ENCODE results near the gene RTL5. TPM values are rescaled to one million over a fixed set of nuclear protein-coding genes. Genes with fewer than 3 reads are reported as not detected.

The RTL5 gene
- total RNA-seq, 1 experiment from 2014 or later: 2.5 TPM

DNA sequence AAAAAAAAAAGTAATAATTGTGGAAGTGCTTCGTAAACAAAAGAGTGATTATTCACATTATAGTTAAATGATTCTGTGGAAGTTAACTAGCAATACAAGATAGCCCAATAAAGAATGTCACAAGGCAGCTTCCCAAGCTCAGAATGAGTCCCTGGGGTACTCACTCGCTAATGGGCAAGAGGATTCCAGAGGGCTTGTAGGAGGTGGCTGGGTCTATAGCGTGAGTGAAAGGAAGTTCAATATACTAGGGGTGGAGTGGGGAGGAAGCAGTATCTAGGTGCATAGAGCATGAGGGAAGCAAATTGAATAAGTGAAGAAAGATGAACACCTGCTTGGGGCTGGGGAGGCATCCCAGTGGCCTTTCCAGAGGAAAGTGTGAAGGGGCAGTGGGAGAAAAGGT is 42.5 kb downstream of the RTL5 start:
- ATAC-seq: no peak

DNA sequence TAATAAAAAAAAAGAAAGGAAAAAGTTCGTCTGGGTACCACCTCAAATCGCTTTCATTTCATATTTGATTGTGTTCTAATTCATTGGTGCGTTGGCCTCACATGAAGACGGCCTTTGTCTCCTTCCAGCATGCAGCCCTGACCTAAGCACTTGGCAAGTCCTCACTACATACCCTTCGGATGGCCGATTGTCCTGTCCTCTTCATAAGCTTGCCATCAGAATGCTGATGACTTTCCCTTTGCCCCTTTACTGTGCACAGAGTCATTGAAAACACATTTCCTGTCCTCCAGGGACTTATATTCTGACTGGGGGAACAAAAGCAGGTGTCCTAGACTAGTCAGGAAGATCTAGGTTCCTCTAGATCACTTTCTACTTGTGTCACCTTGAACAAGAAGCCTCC is 43.0 kb downstream of the RTL5 start:
- Histone ChIP-seq H3K4me2 (ENCODE audit: low read length) (no peak overlapping the region), H3K9me3 (ENCODE audit: control insufficient read depth in 1 of 2, insufficient read depth in 1 of 2, low read depth in 1 of 2, low read length in 2 of 2) (no peaks in the 10 kb centered on the region), H3K4me1 (ENCODE audit: control insufficient read depth in 1 of 2, insufficient read depth in 2 of 2, low read length in 2 of 2) (no peaks in the 10 kb centered on the region), H3K9ac (ENCODE audit: low read length) (no peak overlapping the region), H3K4me3 (replicated peaks in 1 of 2; ENCODE audit: low read depth in 1 of 2, low read length in 2 of 2) (no peak overlapping the region), H3K36me3 (ENCODE audit: control insufficient read depth in 1 of 2, insufficient read depth in 2 of 2, low read length in 2 of 2) (no peaks in the 10 kb centered on the region), H3K9me2 (ENCODE audit: insufficient read depth) (no peaks in the 10 kb centered on the region), H4K20me1 (ENCODE audit: insufficient read depth) (no peaks in the 10 kb centered on the region), H3K27ac (ENCODE audit: low read depth, low read length) (no peak overlapping the region), H2AFZ (ENCODE audit: low read depth, low read length, poor library complexity, severe bottlenecking) (no peak overlapping the region), H3K27me3 (ENCODE audit: insufficient read depth, low read length) (no peaks in the 10 kb centered on the region), H3K79me2 (ENCODE audit: insufficient read depth, low read length) (no peaks in the 10 kb centered on the region)
- ChIA-PET POLR2A (no interaction called here), RAD21 (ENCODE audit: low non-redundant PET in 1 of 2, low total read pairs in 2 of 2, uncharacterized antibody in 2 of 2, unreplicated experiment in 2 of 2) (no interaction called here), CTCF (no interaction called here)
- intact Hi-C loops (cut with micrococcal nuclease): no loop called here
- DNase-seq (ENCODE audit: low read depth, low spot score) (no peak), ATAC-seq (no peak)
- no TSS peak for BruUV-seq (replicated peaks)
- TF ChIP-seq FOSL1 (IDR thresholded peaks at IDR 0.05; ENCODE audit: low read depth): no peak
- TF ChIP-seq CBX3 (IDR thresholded peaks at IDR 0.05; ENCODE audit: low read depth): no peak
- no peak for TF ChIP-seq POLR2AphosphoS5 (IDR thresholded peaks at IDR 0.05; ENCODE audit: low read depth, low read length)
- no peak for TF ChIP-seq SIN3A (IDR thresholded peaks at IDR 0.05; ENCODE audit: low read depth)
- no peak for TF ChIP-seq ELF1 (IDR thresholded peaks at IDR 0.05; ENCODE audit: borderline replicate concordance, low read depth)
- no peak for TF ChIP-seq EZH2 (IDR thresholded peaks at IDR 0.05)
- TF ChIP-seq ZFX (IDR thresholded peaks at IDR 0.05): no peak
- TF ChIP-seq, protein P1, sequence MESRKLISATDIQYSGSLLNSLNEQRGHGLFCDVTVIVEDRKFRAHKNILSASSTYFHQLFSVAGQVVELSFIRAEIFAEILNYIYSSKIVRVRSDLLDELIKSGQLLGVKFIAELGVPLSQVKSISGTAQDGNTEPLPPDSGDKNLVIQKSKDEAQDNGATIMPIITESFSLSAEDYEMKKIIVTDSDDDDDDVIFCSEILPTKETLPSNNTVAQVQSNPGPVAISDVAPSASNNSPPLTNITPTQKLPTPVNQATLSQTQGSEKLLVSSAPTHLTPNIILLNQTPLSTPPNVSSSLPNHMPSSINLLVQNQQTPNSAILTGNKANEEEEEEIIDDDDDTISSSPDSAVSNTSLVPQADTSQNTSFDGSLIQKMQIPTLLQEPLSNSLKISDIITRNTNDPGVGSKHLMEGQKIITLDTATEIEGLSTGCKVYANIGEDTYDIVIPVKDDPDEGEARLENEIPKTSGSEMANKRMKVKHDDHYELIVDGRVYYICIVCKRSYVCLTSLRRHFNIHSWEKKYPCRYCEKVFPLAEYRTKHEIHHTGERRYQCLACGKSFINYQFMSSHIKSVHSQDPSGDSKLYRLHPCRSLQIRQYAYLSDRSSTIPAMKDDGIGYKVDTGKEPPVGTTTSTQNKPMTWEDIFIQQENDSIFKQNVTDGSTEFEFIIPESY (IDR thresholded peaks at IDR 0.05; ENCODE audit: extremely low read depth, insufficient replicate concordance, low read length): no peak
- TF ChIP-seq SRF (IDR thresholded peaks at IDR 0.05; ENCODE audit: low read depth): no peak
- TF ChIP-seq RAD21 (IDR thresholded peaks at IDR 0.05; ENCODE audit: low read depth): no peak
- no peak for TF ChIP-seq POLR2A (IDR thresholded peaks at IDR 0.05; ENCODE audit: borderline replicate concordance, extremely low read depth, insufficient read depth, insufficient read length)

More for the DNA sequence above, 42.5 kb downstream of the RTL5 start:
- DNase-seq (ENCODE audit: low read depth, low spot score): no peak
- H3K9me3 ChIP-seq (ENCODE audit: control insufficient read depth in 1 of 2, insufficient read depth in 1 of 2, low read depth in 1 of 2, low read length in 2 of 2): no peaks in the 10 kb centered on the region
- no peaks in the 10 kb centered on the region for H3K4me1 ChIP-seq (ENCODE audit: control insufficient read depth in 1 of 2, insufficient read depth in 2 of 2, low read length in 2 of 2)
- ChIA-PET POLR2A (no interaction called here), RAD21 (ENCODE audit: low non-redundant PET in 1 of 2, low total read pairs in 2 of 2, uncharacterized antibody in 2 of 2, unreplicated experiment in 2 of 2) (no interaction called here), CTCF (no interaction called here)
- H3K9ac ChIP-seq (ENCODE audit: low read length): no peak overlapping the region
- TF ChIP-seq, protein P2, sequence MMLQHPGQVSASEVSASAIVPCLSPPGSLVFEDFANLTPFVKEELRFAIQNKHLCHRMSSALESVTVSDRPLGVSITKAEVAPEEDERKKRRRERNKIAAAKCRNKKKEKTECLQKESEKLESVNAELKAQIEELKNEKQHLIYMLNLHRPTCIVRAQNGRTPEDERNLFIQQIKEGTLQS (IDR thresholded peaks at IDR 0.05): no peak
- TF ChIP-seq FOSL1 (IDR thresholded peaks at IDR 0.05; ENCODE audit: low read depth): no peak
- TF ChIP-seq SP1 (IDR thresholded peaks at IDR 0.05; ENCODE audit: low read depth): no peak
- no peak for TF ChIP-seq CEBPB (IDR thresholded peaks at IDR 0.05; ENCODE audit: low read depth)
- no peak for TF ChIP-seq ZFX (IDR thresholded peaks at IDR 0.05)
- no peak for TF ChIP-seq ZNF274 (IDR thresholded peaks at IDR 0.05; ENCODE audit: low read depth, low read length)
- TF ChIP-seq, protein P3, sequence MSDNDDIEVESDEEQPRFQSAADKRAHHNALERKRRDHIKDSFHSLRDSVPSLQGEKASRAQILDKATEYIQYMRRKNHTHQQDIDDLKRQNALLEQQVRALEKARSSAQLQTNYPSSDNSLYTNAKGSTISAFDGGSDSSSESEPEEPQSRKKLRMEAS (IDR thresholded peaks at IDR 0.05): no peak
- TF ChIP-seq, protein P4, sequence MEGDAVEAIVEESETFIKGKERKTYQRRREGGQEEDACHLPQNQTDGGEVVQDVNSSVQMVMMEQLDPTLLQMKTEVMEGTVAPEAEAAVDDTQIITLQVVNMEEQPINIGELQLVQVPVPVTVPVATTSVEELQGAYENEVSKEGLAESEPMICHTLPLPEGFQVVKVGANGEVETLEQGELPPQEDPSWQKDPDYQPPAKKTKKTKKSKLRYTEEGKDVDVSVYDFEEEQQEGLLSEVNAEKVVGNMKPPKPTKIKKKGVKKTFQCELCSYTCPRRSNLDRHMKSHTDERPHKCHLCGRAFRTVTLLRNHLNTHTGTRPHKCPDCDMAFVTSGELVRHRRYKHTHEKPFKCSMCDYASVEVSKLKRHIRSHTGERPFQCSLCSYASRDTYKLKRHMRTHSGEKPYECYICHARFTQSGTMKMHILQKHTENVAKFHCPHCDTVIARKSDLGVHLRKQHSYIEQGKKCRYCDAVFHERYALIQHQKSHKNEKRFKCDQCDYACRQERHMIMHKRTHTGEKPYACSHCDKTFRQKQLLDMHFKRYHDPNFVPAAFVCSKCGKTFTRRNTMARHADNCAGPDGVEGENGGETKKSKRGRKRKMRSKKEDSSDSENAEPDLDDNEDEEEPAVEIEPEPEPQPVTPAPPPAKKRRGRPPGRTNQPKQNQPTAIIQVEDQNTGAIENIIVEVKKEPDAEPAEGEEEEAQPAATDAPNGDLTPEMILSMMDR (IDR thresholded peaks at IDR 0.05 in 2 of 3, conservative IDR thresholded peaks at IDR 0.05 in 1 of 3; ENCODE audit: borderline replicate concordance in 1 of 3, insufficient read depth in 1 of 3, low read depth in 2 of 3, low read length in 2 of 3): no peak
- TF ChIP-seq EGR1 (IDR thresholded peaks at IDR 0.05; ENCODE audit: low read depth): no peak
- no peaks in the 10 kb centered on the region for H3K36me3 ChIP-seq (ENCODE audit: control insufficient read depth in 1 of 2, insufficient read depth in 2 of 2, low read length in 2 of 2)
- no peaks in the 10 kb centered on the region for H3K79me2 ChIP-seq (ENCODE audit: insufficient read depth, low read length)
- no peaks in the 10 kb centered on the region for H4K20me1 ChIP-seq (ENCODE audit: insufficient read depth)
- H3K9me2 ChIP-seq (ENCODE audit: insufficient read depth): no peaks in the 10 kb centered on the region
- BruUV-seq (replicated peaks): no TSS peak
- intact Hi-C loops (cut with micrococcal nuclease): no loop called here
- H3K4me2 ChIP-seq (ENCODE audit: low read length): no peak overlapping the region
- no peak overlapping the region for H3K27ac ChIP-seq (ENCODE audit: low read depth, low read length)
- no peak overlapping the region for H2AFZ ChIP-seq (ENCODE audit: low read depth, low read length, poor library complexity, severe bottlenecking)
- no peak overlapping the region for H3K4me3 ChIP-seq (replicated peaks in 1 of 2; ENCODE audit: low read depth in 1 of 2, low read length in 2 of 2)
- H3K27me3 ChIP-seq (ENCODE audit: insufficient read depth, low read length): no peaks in the 10 kb centered on the region

All from HCT116 (cell line).